H9 (cell line): ENCODE results near the gene RHOJ. TPM values are rescaled to one million over a fixed set of nuclear protein-coding genes. Genes with fewer than 3 reads are reported as not detected.

Experiments used
- DNase-seq: peaks from one replicate; pipeline ENCODE4 v3.0.0-alpha.2; 2017
- H2AFZ ChIP-seq: one replicate; pipeline ENCODE4 v1.6.1; 2013; ENCODE audit warnings: mild to moderate bottlenecking, low read length, control low read depth, moderate library complexity
- H2AK5ac ChIP-seq: 2 replicates; pipeline ENCODE4 v1.6.1; 2013; ENCODE audit warnings: low read length, control low read depth, mixed read lengths; ENCODE audit not compliant: insufficient read length
- H2BK120ac ChIP-seq: one replicate; pipeline ENCODE4 v1.6.1; 2013; ENCODE audit warnings: low read depth, mild to moderate bottlenecking, low read length, control low read depth, inconsistent platforms; ENCODE audit not compliant: poor library complexity, severe bottlenecking
- H2BK12ac ChIP-seq: 2 replicates; pipeline ENCODE4 v1.6.1; 2013; ENCODE audit warnings: low read length, control low read depth, mixed read lengths, low read depth; ENCODE audit not compliant: insufficient read length
- H2BK15ac ChIP-seq: 2 replicates; pipeline ENCODE4 v1.6.1; 2013; ENCODE audit warnings: low read depth, low read length, control low read depth
- H2BK20ac ChIP-seq: one replicate; pipeline ENCODE4 v1.6.1; 2013; ENCODE audit warnings: low read depth, mild to moderate bottlenecking, low read length, control low read depth, inconsistent platforms; ENCODE audit not compliant: poor library complexity, severe bottlenecking
- H2BK5ac ChIP-seq: 2 replicates; pipeline ENCODE4 v1.6.1; 2013; ENCODE audit warnings: low read length, control low read depth, mixed read lengths; ENCODE audit not compliant: insufficient read length
- H3K14ac ChIP-seq: 2 replicates; pipeline ENCODE4 v1.6.1; 2013; ENCODE audit warnings: low read length, control low read depth; ENCODE audit not compliant: insufficient read depth
- H3K18ac ChIP-seq: 2 replicates; pipeline ENCODE4 v1.6.1; 2013; ENCODE audit warnings: low read depth, mild to moderate bottlenecking, mixed read lengths, low read length, control low read depth; ENCODE audit not compliant: insufficient read length
- H3K23ac ChIP-seq: 2 replicates; pipeline ENCODE4 v1.6.1; 2013; ENCODE audit warnings: low read length, control low read depth, mixed read lengths, low read depth; ENCODE audit not compliant: insufficient read length
- H3K23me2 ChIP-seq: 2 replicates; pipeline ENCODE4 v1.6.1; 2013; ENCODE audit warnings: low read depth, mild to moderate bottlenecking, mixed read lengths, low read length, control low read depth; ENCODE audit not compliant: insufficient read length, poor library complexity, severe bottlenecking
- H3K27ac ChIP-seq: 2 replicates; pipeline ENCODE4 v1.5.1; 2013; ENCODE audit warnings: low read length, control low read depth, mixed read lengths, low read depth; ENCODE audit not compliant: insufficient read length
- H3K27me3 ChIP-seq: 2 replicates; pipeline ENCODE4 v1.6.1; 2013; ENCODE audit warnings: low read length, control low read depth, inconsistent platforms; ENCODE audit not compliant: insufficient read depth
- H3K4ac ChIP-seq: 2 replicates; pipeline ENCODE4 v1.6.1; 2013; ENCODE audit warnings: low read depth, mild to moderate bottlenecking, control low read depth, inconsistent platforms, low read length, moderate library complexity
- H3K4me1 ChIP-seq: 2 replicates; pipeline ENCODE4 v1.6.1; 2013; ENCODE audit warnings: low read length, control low read depth, inconsistent platforms; ENCODE audit not compliant: insufficient read depth
- H3K4me2 ChIP-seq: 2 replicates; pipeline ENCODE4 v1.6.1; 2013; ENCODE audit warnings: low read length, control low read depth, mixed read lengths; ENCODE audit not compliant: insufficient read length, insufficient read depth
- H3K56ac ChIP-seq: 2 replicates; pipeline ENCODE4 v1.6.1; 2013; ENCODE audit warnings: low read depth, mild to moderate bottlenecking, mixed read lengths, low read length, control low read depth; ENCODE audit not compliant: insufficient read length
- H3K79me1 ChIP-seq: 2 replicates; pipeline ENCODE4 v1.6.1; 2013; ENCODE audit warnings: low read depth, mild to moderate bottlenecking, moderate library complexity, low read length, control low read depth, inconsistent platforms; ENCODE audit not compliant: insufficient read depth, poor library complexity, severe bottlenecking
- H3K79me2 ChIP-seq: 2 replicates; pipeline ENCODE4 v1.6.1; 2013; ENCODE audit warnings: low read length, control low read depth, inconsistent platforms; ENCODE audit not compliant: insufficient read depth
- H3K9ac ChIP-seq: 2 replicates; pipeline ENCODE4 v1.6.1; 2013; ENCODE audit warnings: low read length, control low read depth, mixed read lengths; ENCODE audit not compliant: insufficient read length; ENCODE audit errors: extremely low read depth
- H3K9me3 ChIP-seq: one replicate; pipeline ENCODE4 v1.6.1; 2013; ENCODE audit warnings: low read depth, low read length, inconsistent platforms; ENCODE audit not compliant: control insufficient read depth
- H3T11ph ChIP-seq: one replicate; pipeline ENCODE4 v1.6.1; 2013; ENCODE audit warnings: mild to moderate bottlenecking, low read length, control low read depth, inconsistent platforms
- H4K20me1 ChIP-seq: one replicate; pipeline ENCODE4 v1.6.1; 2013; ENCODE audit not compliant: control insufficient read depth, insufficient read length, insufficient read depth
- H4K5ac ChIP-seq: 2 replicates; pipeline ENCODE4 v1.6.1; 2013; ENCODE audit warnings: low read depth, mild to moderate bottlenecking, mixed read lengths, low read length, control low read depth; ENCODE audit not compliant: insufficient read length
- H4K8ac ChIP-seq: replicated peaks from 2 replicates; pipeline ENCODE4 v1.6.1; 2013; ENCODE audit warnings: low read length, control low read depth, mixed read lengths, low read depth; ENCODE audit not compliant: insufficient read length
- H4K91ac ChIP-seq: 2 replicates; pipeline ENCODE4 v1.6.1; 2013; ENCODE audit warnings: low read depth, mild to moderate bottlenecking, moderate library complexity, mixed read lengths, low read length, control low read depth; ENCODE audit not compliant: insufficient read length
- H3K27ac Mint-ChIP-seq, 3 experiments: 2 replicates in 2 of 3; 3 replicates in 1 of 3; pipeline ENCODE4 v1.8.0; 2020 to 2021; ENCODE audit warnings: mixed read lengths in 3 of 3, mild to moderate bottlenecking in 1 of 3, moderate library complexity in 1 of 3
- H3K27me3 Mint-ChIP-seq: 2 replicates; pipeline ENCODE4 v1.8.0; 2021; ENCODE audit warnings: low read depth, mild to moderate bottlenecking, moderate library complexity, mixed read lengths
- H3K36me3 Mint-ChIP-seq, 3 experiments: 2 replicates in 2 of 3; 3 replicates in 1 of 3; pipeline ENCODE4 v1.8.0; 2020 to 2021; ENCODE audit warnings: low read depth in 3 of 3, mixed read lengths in 3 of 3; ENCODE audit not compliant: insufficient read depth in 1 of 3
- H3K4me1 Mint-ChIP-seq, 2 experiments: 2 replicates each; pipeline ENCODE4 v1.8.0; 2020; ENCODE audit warnings: mixed read lengths in 2 of 2
- H3K4me3 Mint-ChIP-seq, 2 experiments: 2 replicates in 1 of 2; 3 replicates in 1 of 2; pipeline ENCODE4 v1.8.0; 2020 to 2021; ENCODE audit warnings: mild to moderate bottlenecking in 2 of 2, mixed read lengths in 2 of 2, moderate library complexity in 1 of 2
- H3K9me3 Mint-ChIP-seq, 2 experiments: 2 replicates in 1 of 2; 3 replicates in 1 of 2; pipeline ENCODE4 v1.8.0; 2020; ENCODE audit warnings: mild to moderate bottlenecking in 2 of 2, mixed read lengths in 2 of 2, moderate library complexity in 1 of 2
- CTCF ChIP-seq: fragments of 200-600 bp; sonication (generic); conservative IDR thresholded peaks from 3 replicates; pipeline ENCODE4 v1.8.0; 2021; ENCODE audit warnings: antibody characterized with exemption, mild to moderate bottlenecking
- WGBS: extraction: QIAGEN DNeasy Blood & Tissue Kit; methylation state at CpG from one replicate; pipeline ENCODE4 v1.1.7; 2013; ENCODE audit warnings: missing lambda C conversion rate, low lambda C conversion rate, mixed read lengths; ENCODE audit not compliant: insufficient read length; ENCODE audit errors: extremely low coverage; 5-methylcytosine and 5-hydroxymethylcytosine counted together
- total RNA-seq: library from RNA; stranded (reverse); gene quantifications from 2 replicates; pipeline ENCODE4 v1.2.1, GENCODE V29; 2021

Gene RHOJ
- total RNA-seq, 1 experiment from 2014 or later, result not detected

DNA sequence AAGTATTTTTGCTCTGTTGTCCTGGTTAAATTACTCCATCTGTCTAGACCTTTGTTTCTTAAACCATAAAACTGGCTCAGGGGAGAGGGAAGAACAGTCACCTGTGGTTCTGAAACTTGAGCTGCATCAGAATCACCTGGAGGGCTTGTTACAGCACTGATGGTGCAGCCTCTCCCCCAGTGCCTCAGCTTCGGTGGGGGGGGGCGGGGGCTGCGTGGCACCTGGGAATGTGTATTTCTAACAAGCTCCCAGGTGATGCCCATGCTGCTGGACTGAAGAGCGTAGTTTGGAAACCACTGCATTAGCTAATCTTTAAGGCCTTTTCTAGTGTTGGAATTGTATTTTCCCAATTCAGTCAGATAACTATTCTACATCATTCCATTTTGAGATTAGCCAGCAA lies 71.8 kb downstream of the RHOJ start:
- H3K27me3 Mint-ChIP-seq, result no peaks in the 10 kb centered on the region
- H3K23ac ChIP-seq, result no peak overlapping the region
- H4K5ac ChIP-seq, result no peak overlapping the region
- H3K27me3 ChIP-seq, result no peaks in the 10 kb centered on the region
- H3K9me3 Mint-ChIP-seq, result no peaks in the 10 kb centered on the region
- no peak overlapping the region for H3T11ph ChIP-seq
- H4K20me1 ChIP-seq, result no peaks in the 10 kb centered on the region
- no peaks in the 10 kb centered on the region for H3K4me1 Mint-ChIP-seq
- no peaks in the 10 kb centered on the region for H3K4me1 ChIP-seq
- H3K4ac ChIP-seq, result no peak overlapping the region
- H3K9ac ChIP-seq, result no peak overlapping the region
- H3K36me3 Mint-ChIP-seq, result no peaks in the 10 kb centered on the region
- H3K14ac ChIP-seq, result no peak overlapping the region
- H3K4me2 ChIP-seq, result no peak overlapping the region
- H2AFZ ChIP-seq, result no peak overlapping the region
- DNase-seq, result no peak
- no peaks in the 10 kb centered on the region for H3K9me3 ChIP-seq
- H3K18ac ChIP-seq, result no peak overlapping the region
- no peak for TF ChIP-seq CTCF
- H2BK120ac ChIP-seq, result no peak overlapping the region
- no peaks in the 10 kb centered on the region for H3K79me2 ChIP-seq
- no CpG with 5 or more reads among the region's 4 CpGs for WGBS
- no peak overlapping the region for H2BK20ac ChIP-seq
- no peak overlapping the region for H4K8ac ChIP-seq
- no peaks in the 10 kb centered on the region for H3K79me1 ChIP-seq
- H4K91ac ChIP-seq, result no peak overlapping the region
- H3K4me3 Mint-ChIP-seq, result no peak overlapping the region
- H2BK15ac ChIP-seq, result no peak overlapping the region
- no peak overlapping the region for H3K27ac Mint-ChIP-seq
- no peak overlapping the region for H3K27ac ChIP-seq
- no peak overlapping the region for H2BK5ac ChIP-seq
- H3K23me2 ChIP-seq, result no peaks in the 10 kb centered on the region
- H3K56ac ChIP-seq, result no peak overlapping the region
- no peak overlapping the region for H2AK5ac ChIP-seq
- H2BK12ac ChIP-seq, result no peak overlapping the region
